Measurements from ENCODE around the gene AARS2.

Gene AARS2

GRCh38 chr6:44251576-44252524, 61.3 kb downstream of the AARS2 start:
- DNase-seq (ENCODE audit: insufficient read length, low spot score) (no peak), FAIRE-seq (no peak)

DNA sequence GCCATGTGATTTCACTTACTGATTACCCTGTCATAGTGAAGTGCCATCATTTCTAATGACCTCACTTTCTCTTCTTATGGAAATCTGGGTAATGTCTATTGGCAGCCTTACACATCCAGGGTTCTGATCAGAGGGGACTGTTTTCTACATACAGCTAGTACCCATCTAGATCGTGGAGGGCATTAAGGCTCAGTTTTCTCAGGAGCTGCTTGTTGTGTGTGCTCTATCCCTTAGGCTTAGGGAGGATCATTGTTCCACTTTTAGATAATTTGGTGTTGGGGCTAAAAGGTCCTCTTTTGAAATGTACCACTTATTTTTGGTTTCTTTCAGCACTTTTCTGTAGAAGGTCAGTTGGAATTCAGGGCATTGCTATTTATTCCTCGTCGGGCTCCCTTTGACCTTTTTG, 62.4 kb downstream of the AARS2 start:
- DNase-seq (ENCODE audit: insufficient read length, low spot score), result no peak
- FAIRE-seq, result no peak

GRCh38 chr6:44250067-44250717, 63.0 kb downstream of the AARS2 start:
- FAIRE-seq, result no peak
- no peak for DNase-seq (ENCODE audit: insufficient read length, low spot score)

Data from HTR-8/SVneo (cell line).